ENCODE data around the gene CAPN10.

DNA sequence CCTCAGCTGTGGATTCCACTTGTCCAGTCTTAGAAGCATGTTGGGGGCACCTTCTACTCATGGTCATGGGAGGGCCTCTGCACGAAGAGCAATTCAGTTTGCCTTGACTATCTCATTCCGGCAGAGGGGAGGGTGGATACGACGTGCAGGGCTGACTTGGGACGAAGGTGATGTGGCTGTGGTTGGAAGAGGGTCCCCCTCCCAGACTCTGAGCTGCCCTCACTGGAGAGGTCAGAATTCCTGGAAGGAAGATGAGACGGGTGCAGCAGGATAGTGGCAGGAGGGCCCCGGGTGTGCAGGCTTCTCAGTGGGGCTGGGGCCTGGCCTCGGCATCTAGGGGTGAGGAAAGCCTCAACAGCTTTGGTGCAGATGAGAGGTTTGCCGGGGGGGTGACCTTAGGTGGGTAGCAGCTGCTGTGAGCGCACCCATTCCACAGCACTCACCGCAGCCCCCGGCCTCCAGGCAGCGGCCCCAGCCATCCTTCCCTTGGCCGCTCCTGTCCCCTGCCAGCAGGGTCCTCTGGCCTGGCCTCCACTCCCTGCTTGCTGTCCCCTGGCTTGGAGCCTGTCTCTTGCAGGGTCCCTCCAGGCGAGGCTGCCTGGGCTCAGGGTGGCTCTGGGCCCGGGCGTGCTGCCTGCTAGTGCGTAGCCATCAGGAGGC is 15.1 kb upstream of the CAPN10 start:
- no peak for TF ChIP-seq ZNF232 (CRISPR knock-in tag; IDR thresholded peaks at IDR 0.05)
- TF ChIP-seq SMAD3 (CRISPR knock-in tag; IDR thresholded peaks at IDR 0.05; ENCODE audit: borderline replicate concordance): no peak
- no peak for TF ChIP-seq NR2C2 (CRISPR knock-in tag; IDR thresholded peaks at IDR 0.05)
- TF ChIP-seq, protein P1, sequence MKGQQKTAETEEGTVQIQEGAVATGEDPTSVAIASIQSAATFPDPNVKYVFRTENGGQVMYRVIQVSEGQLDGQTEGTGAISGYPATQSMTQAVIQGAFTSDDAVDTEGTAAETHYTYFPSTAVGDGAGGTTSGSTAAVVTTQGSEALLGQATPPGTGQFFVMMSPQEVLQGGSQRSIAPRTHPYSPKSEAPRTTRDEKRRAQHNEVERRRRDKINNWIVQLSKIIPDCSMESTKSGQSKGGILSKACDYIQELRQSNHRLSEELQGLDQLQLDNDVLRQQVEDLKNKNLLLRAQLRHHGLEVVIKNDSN (CRISPR knock-in tag; IDR thresholded peaks at IDR 0.05): no peak
- no peak for TF ChIP-seq TCF7 (CRISPR knock-in tag; IDR thresholded peaks at IDR 0.05; ENCODE audit: low read depth)
